ENCODE data around the gene INTS1. TPM values are rescaled to one million over a fixed set of nuclear protein-coding genes. Genes with fewer than 3 reads are reported as not detected.

The INTS1 gene
- total RNA-seq, 4 donors from 2014 or later, result 19.0 to 71.6 (median 23.8) TPM

DNA sequence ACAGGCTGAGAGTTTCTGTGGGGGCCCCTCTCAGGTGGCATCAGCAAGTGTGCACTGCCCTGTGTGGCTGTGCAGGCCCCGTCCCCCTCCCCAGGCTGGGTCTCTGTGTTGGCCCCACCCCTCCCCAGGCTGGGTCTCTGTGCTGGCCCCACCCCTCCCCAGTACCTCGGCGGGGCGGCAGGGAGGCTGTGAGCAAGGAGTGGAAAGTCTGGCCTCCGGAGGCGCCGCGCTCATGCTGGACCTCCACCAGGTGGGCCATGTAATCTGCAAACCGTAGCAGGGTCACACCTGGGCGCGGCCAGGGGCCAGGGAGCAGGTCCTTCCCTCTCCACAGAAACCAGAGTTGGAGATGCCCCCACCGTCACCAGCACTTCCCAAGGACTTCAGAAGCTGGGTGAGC is 23.5 kb downstream of the INTS1 start:
- TF ChIP-seq, protein P1, sequence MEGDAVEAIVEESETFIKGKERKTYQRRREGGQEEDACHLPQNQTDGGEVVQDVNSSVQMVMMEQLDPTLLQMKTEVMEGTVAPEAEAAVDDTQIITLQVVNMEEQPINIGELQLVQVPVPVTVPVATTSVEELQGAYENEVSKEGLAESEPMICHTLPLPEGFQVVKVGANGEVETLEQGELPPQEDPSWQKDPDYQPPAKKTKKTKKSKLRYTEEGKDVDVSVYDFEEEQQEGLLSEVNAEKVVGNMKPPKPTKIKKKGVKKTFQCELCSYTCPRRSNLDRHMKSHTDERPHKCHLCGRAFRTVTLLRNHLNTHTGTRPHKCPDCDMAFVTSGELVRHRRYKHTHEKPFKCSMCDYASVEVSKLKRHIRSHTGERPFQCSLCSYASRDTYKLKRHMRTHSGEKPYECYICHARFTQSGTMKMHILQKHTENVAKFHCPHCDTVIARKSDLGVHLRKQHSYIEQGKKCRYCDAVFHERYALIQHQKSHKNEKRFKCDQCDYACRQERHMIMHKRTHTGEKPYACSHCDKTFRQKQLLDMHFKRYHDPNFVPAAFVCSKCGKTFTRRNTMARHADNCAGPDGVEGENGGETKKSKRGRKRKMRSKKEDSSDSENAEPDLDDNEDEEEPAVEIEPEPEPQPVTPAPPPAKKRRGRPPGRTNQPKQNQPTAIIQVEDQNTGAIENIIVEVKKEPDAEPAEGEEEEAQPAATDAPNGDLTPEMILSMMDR (IDR thresholded peaks at IDR 0.05; ENCODE audit: low read depth), result no peak

DNA sequence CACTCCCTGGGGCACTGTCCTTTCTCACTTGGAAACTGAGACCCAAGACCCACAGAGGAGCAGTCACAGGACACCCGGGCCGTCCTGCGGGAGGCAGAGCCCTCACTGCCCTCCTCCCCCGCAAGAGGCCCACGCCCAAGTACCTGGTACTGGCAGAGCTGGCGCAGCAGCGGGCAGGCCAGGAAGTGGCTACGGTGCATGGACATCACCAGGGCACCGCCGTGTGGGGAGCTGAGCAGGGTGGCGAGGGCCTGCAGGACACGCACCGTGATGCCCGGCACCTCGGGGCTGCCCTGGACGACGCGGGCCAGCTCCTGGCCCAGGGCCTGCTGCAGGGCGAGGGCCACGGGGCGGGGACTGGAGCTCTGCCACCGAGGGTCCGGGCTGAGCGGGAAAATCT is 24.9 kb downstream of the INTS1 start:
- TF ChIP-seq, protein P1 (IDR thresholded peaks at IDR 0.05; ENCODE audit: low read depth), result no peak

DNA sequence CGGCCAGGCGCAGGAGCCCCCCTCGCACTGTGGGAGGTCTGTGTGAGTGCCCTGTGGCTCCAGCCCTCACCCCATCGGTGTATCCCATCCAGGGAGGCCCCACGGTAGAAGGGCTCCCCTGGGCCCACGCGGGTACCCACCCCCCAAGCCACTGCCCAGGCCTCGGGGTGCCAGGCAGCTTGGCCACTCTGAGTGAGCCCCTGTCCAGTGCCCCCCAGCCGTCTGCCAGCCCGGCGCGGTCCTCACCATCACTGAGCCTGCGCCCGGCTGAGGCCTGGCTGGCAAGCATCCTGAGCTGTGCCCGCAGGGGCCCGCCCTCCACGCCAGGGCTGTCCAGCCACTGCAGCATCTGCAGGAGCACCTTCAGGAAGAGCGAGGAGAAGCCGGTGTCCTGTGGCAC is 25.7 kb downstream of the INTS1 start:
- TF ChIP-seq, protein P1 (IDR thresholded peaks at IDR 0.05; ENCODE audit: low read depth), result no peak

DNA sequence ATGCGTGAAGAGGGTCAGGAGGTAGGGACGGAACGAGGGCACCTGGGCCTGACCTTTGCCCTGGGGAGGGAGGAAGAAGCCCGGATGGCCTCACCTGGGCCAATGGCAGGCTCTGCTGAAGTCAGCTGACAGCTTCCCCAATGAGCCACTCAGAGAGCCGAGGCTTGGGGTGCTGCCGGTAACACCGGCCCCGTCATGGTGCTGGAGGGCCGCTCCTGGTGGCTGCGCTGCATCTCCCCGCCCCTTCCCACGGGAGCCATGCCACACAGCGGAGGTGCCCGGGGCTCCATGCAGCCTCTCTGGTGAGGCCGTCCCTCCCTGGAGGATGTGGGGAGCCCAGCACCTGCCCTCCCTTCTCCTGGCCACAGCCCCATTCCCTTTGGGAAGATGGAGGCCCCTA is 27.3 kb downstream of the INTS1 start:
- TF ChIP-seq, protein P1 (IDR thresholded peaks at IDR 0.05; ENCODE audit: low read depth), result no peak

DNA sequence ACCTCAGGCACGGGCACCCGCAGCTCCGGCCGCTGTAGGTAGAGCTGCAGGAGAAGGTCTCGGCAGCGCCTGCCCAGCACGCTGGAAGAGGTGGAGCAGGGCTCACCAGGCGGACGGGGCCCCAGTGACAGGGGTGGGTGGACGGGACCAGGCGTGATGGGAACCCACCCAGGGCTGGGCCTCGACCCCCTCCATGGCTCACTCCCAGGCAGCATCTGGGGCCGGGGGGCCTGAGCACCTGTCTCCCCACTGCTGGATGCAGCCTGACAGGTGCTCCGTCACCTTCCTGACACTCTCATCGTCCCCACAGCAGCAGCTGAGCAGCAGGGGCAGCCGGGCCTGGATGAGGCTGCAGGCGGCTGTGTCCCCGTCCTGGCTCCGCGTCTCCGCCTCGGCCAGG is 28.2 kb downstream of the INTS1 start:
- TF ChIP-seq, protein P1 (IDR thresholded peaks at IDR 0.05; ENCODE audit: low read depth), result no peak

DNA sequence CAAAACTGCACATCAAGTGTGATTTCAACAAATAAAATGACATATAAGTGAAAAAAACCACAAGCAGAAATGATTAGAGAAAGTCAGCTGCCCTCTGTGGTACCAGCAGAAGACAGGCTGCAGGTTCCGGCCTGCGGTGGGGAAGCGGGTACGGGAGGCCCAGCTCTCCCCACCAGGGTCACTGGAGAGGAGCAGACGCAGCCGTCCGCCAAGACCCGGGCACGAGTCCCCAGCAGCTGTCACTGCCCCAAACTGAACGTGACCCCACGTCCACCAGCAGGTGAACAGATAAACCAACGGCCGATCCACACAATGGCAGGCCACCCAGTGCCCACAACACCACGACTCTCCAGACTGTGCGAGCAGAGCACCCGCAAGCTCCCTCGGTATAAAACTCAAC is 28.8 kb downstream of the INTS1 start:
- TF ChIP-seq, protein P1 (IDR thresholded peaks at IDR 0.05; ENCODE audit: low read depth), result no peak

DNA sequence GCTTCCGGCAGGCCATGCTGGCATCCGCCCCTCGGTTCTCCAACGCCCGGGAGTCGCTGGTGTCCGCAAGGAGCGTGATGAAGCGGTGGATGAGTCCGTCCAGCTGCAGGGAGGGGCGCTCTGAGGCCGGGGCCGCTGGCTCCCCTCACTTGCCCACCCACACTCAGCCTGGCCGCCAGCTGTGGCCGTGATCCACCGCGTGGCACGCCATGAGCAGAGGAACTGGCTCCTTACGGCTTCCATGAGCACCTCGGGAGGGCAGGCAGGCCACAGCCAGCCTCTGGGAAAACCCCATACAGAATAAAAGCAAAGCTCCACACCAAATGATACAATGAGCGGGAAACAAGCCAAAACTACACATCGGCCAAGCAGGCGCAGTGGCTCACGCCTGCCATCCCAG is 29.5 kb downstream of the INTS1 start:
- TF ChIP-seq, protein P1 (IDR thresholded peaks at IDR 0.05; ENCODE audit: low read depth), result no peak

Measured in subcutaneous adipose tissue (tissue), 4 donors.